ENCODE measurements around the gene NLRP14.

- TF ChIP-seq, protein P1, sequence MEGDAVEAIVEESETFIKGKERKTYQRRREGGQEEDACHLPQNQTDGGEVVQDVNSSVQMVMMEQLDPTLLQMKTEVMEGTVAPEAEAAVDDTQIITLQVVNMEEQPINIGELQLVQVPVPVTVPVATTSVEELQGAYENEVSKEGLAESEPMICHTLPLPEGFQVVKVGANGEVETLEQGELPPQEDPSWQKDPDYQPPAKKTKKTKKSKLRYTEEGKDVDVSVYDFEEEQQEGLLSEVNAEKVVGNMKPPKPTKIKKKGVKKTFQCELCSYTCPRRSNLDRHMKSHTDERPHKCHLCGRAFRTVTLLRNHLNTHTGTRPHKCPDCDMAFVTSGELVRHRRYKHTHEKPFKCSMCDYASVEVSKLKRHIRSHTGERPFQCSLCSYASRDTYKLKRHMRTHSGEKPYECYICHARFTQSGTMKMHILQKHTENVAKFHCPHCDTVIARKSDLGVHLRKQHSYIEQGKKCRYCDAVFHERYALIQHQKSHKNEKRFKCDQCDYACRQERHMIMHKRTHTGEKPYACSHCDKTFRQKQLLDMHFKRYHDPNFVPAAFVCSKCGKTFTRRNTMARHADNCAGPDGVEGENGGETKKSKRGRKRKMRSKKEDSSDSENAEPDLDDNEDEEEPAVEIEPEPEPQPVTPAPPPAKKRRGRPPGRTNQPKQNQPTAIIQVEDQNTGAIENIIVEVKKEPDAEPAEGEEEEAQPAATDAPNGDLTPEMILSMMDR (conservative IDR thresholded peaks at IDR 0.05; ENCODE audit: low read depth, low read length) = no peak
- TF ChIP-seq EZH2 (IDR thresholded peaks at IDR 0.05; ENCODE audit: low read length, unreplicated experiment) (no peak), EZH2phosphoT487 (IDR thresholded peaks at IDR 0.05; ENCODE audit: borderline replicate concordance, low read length) (no peak)
Measured at GRCh38 chr11:7016011-7016410, 4.3 kb upstream of the NLRP14 start.
